Measurements from ENCODE around the gene FTH1. TPM values are rescaled to one million over a fixed set of nuclear protein-coding genes. Genes with fewer than 3 reads are reported as not detected.

Gene FTH1
- total and polyA plus RNA-seq, 2 of the 13 experiments (the other 11 are each of a cell fraction or from before 2014, with no cell fraction given), result 607 to 760 TPM

DNA sequence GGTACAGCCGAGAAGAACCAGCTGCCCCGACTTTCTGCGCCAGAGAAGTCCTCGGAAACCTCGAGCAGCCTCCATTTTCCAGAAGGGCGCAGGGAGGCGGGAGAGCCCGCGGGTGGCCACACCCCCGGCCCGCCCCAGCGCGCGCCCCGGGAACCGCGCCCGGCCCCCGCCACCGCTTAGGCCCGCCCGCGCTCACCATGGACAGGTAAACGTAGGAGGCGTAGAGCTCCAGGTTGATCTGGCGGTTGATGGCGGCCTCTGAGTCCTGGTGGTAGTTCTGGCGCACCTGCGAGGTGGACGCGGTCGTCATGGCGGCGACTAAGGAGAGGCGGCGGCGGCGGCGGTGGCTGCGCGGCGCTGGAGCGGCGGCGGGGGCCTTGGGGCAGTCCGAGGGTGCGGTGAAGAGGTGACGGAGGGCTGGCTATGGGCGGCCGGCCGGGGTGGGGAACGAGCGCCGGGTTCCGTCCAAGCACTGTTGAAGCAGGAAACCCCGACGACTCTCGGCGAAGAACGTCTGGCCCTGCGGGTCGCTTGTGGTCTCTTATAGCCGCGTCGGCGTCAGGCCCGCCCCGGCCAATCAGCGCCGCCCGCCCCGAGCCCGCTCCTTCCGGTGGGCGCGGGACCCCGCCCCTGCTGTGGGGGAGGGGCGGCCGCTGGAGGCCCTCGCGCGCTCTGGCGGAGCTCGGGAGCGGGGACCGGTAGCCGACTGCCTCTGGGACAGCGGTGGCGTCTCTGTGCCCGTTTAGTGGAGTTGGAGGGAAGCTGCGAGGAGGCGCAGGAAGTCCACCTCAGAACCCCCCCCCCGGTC is at the start of gene FTH1 (continued):
- TF ChIP-seq, protein P1, sequence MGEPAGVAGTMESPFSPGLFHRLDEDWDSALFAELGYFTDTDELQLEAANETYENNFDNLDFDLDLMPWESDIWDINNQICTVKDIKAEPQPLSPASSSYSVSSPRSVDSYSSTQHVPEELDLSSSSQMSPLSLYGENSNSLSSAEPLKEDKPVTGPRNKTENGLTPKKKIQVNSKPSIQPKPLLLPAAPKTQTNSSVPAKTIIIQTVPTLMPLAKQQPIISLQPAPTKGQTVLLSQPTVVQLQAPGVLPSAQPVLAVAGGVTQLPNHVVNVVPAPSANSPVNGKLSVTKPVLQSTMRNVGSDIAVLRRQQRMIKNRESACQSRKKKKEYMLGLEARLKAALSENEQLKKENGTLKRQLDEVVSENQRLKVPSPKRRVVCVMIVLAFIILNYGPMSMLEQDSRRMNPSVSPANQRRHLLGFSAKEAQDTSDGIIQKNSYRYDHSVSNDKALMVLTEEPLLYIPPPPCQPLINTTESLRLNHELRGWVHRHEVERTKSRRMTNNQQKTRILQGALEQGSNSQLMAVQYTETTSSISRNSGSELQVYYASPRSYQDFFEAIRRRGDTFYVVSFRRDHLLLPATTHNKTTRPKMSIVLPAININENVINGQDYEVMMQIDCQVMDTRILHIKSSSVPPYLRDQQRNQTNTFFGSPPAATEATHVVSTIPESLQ (CRISPR knock-in tag; conservative IDR thresholded peaks at IDR 0.05), result no peak
- peak; percentile 84 for TF ChIP-seq ZBTB7A (CRISPR knock-in tag; IDR thresholded peaks at IDR 0.05)
- TF ChIP-seq KDM3A (CRISPR knock-in tag; IDR thresholded peaks at IDR 0.05; ENCODE audit: low read depth), result 0 out of 2 replicates have a peak, but pooled peaks have one; percentile 22
- TF ChIP-seq, protein P2, sequence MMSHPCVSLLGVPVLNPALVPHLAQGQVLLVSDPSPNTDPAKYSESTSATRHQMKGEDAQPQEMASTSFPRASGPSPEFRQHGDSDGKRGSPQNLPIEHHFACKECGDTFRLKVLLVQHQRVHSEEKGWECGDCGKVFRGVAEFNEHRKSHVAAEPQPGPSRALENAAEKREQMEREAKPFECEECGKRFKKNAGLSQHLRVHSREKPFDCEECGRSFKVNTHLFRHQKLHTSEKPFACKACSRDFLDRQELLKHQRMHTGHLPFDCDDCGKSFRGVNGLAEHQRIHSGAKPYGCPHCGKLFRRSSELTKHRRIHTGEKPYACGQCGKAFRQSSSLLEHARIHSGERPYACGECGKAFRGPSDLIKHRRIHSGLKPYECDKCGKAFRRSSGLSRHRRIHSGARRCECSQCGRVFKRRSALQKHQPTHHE (CRISPR knock-in tag; IDR thresholded peaks at IDR 0.05; ENCODE audit: borderline replicate concordance), result peak; percentile 30; the same call in 1 of the 2 replicates
- no peak for TF ChIP-seq CCDC6 (CRISPR knock-in tag; IDR thresholded peaks at IDR 0.05)
- TF ChIP-seq SRSF9 (IDR thresholded peaks at IDR 0.05; ENCODE audit: borderline replicate concordance, insufficient read depth, low read depth, low read length, poor library complexity, severe bottlenecking), result no peak
- TF ChIP-seq, protein P3, sequence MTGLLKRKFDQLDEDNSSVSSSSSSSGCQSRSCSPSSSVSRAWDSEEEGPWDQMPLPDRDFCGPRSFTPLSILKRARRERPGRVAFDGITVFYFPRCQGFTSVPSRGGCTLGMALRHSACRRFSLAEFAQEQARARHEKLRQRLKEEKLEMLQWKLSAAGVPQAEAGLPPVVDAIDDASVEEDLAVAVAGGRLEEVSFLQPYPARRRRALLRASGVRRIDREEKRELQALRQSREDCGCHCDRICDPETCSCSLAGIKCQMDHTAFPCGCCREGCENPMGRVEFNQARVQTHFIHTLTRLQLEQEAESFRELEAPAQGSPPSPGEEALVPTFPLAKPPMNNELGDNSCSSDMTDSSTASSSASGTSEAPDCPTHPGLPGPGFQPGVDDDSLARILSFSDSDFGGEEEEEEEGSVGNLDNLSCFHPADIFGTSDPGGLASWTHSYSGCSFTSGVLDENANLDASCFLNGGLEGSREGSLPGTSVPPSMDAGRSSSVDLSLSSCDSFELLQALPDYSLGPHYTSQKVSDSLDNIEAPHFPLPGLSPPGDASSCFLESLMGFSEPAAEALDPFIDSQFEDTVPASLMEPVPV (CRISPR knock-in tag; IDR thresholded peaks at IDR 0.05), result peak; percentile 47
- no peak for TF ChIP-seq NFE2L1 (CRISPR knock-in tag; IDR thresholded peaks at IDR 0.05; ENCODE audit: borderline replicate concordance)
- TF ChIP-seq ELF1 (CRISPR knock-in tag; IDR thresholded peaks at IDR 0.05), result no peak
- TF ChIP-seq NR2F2 (IDR thresholded peaks at IDR 0.05; ENCODE audit: borderline replicate concordance, low read depth), result no peak
- no peak for TF ChIP-seq HNF4G (IDR thresholded peaks at IDR 0.05; ENCODE audit: borderline replicate concordance, low read depth, low read length)
- TF ChIP-seq HNF4G (CRISPR knock-in tag; IDR thresholded peaks at IDR 0.05; ENCODE audit: borderline replicate concordance, low read depth), result no peak; the same call in 1 of the 2 replicates
- TF ChIP-seq ZNF20 (CRISPR knock-in tag; IDR thresholded peaks at IDR 0.05), result no peak
- no peak for TF ChIP-seq ZNF256 (CRISPR knock-in tag; conservative IDR thresholded peaks at IDR 0.05)
- TF ChIP-seq, protein P4, sequence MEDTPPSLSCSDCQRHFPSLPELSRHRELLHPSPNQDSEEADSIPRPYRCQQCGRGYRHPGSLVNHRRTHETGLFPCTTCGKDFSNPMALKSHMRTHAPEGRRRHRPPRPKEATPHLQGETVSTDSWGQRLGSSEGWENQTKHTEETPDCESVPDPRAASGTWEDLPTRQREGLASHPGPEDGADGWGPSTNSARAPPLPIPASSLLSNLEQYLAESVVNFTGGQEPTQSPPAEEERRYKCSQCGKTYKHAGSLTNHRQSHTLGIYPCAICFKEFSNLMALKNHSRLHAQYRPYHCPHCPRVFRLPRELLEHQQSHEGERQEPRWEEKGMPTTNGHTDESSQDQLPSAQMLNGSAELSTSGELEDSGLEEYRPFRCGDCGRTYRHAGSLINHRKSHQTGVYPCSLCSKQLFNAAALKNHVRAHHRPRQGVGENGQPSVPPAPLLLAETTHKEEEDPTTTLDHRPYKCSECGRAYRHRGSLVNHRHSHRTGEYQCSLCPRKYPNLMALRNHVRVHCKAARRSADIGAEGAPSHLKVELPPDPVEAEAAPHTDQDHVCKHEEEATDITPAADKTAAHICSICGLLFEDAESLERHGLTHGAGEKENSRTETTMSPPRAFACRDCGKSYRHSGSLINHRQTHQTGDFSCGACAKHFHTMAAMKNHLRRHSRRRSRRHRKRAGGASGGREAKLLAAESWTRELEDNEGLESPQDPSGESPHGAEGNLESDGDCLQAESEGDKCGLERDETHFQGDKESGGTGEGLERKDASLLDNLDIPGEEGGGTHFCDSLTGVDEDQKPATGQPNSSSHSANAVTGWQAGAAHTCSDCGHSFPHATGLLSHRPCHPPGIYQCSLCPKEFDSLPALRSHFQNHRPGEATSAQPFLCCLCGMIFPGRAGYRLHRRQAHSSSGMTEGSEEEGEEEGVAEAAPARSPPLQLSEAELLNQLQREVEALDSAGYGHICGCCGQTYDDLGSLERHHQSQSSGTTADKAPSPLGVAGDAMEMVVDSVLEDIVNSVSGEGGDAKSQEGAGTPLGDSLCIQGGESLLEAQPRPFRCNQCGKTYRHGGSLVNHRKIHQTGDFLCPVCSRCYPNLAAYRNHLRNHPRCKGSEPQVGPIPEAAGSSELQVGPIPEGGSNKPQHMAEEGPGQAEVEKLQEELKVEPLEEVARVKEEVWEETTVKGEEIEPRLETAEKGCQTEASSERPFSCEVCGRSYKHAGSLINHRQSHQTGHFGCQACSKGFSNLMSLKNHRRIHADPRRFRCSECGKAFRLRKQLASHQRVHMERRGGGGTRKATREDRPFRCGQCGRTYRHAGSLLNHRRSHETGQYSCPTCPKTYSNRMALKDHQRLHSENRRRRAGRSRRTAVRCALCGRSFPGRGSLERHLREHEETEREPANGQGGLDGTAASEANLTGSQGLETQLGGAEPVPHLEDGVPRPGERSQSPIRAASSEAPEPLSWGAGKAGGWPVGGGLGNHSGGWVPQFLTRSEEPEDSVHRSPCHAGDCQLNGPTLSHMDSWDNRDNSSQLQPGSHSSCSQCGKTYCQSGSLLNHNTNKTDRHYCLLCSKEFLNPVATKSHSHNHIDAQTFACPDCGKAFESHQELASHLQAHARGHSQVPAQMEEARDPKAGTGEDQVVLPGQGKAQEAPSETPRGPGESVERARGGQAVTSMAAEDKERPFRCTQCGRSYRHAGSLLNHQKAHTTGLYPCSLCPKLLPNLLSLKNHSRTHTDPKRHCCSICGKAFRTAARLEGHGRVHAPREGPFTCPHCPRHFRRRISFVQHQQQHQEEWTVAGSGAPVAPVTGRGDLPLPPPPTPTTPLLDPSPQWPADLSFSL (CRISPR knock-in tag; IDR thresholded peaks at IDR 0.05), result no peak
- no peak for TF ChIP-seq HNRNPUL1 (IDR thresholded peaks at IDR 0.05; ENCODE audit: low read depth, low read length)
- peak; percentile 81; the same call in 1 of the 2 replicates for TF ChIP-seq SIN3A (IDR thresholded peaks at IDR 0.05; ENCODE audit: borderline replicate concordance, low read depth, low read length)

All from HepG2 (cell line).